Measurements from ENCODE around the gene MLLT11.

Gene MLLT11

DNA sequence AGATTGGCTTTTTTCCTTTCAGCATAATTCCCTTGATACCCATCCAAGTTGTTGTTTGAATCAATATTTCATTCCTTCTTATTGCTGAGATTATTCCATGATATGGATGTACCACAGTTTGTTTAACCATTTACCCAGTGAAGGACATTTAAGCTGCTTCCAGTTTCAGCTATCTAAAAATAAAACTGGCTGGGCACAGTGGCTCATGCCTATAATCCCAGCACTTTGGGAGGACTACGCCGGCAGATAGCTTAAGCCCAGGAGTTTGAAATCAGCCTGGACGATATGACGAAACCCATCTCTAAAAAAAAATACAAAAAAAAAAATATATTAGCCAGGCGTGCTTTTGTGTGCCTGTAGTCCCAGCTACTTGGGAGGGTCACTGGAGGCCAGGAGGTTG is 53.7 kb downstream of the MLLT11 start:
- H3K4me1 ChIP-seq (ENCODE audit: control insufficient read depth in 5 of 5, insufficient read depth in 5 of 5, low read length in 5 of 5), result no peaks in the 10 kb centered on the region

More for the DNA sequence above, 53.7 kb downstream of the MLLT11 start:
- no peak overlapping the region for H3K27ac ChIP-seq (ENCODE audit: low read depth, low read length)
- no peak overlapping the region for H3K4me3 ChIP-seq (ENCODE audit: low read depth in 1 of 5, low read length in 5 of 5)
- no peaks in the 10 kb centered on the region for H3K9me3 ChIP-seq (ENCODE audit: control insufficient read depth in 5 of 5, low read length in 5 of 5)
- no peaks in the 10 kb centered on the region for H3K27me3 ChIP-seq (ENCODE audit: control insufficient read depth in 5 of 5, insufficient read depth in 4 of 5, low read length in 5 of 5)
- H3K36me3 ChIP-seq (ENCODE audit: control insufficient read depth in 5 of 5, insufficient read depth in 5 of 5, low read length in 5 of 5), result peaks cover 9 to 22% (median 9%) of the 10 kb centered on the region in 5 donors
- no peak overlapping the region for H3K9ac ChIP-seq (ENCODE audit: low read length in 5 of 5)
